ENCODE results near the gene GALNT8. TPM values are rescaled to one million over a fixed set of nuclear protein-coding genes. Genes with fewer than 3 reads are reported as not detected.
A peak's percentile ranks its signal among the peaks of the same experiment; 100 is the strongest.

Gene GALNT8, protein sequence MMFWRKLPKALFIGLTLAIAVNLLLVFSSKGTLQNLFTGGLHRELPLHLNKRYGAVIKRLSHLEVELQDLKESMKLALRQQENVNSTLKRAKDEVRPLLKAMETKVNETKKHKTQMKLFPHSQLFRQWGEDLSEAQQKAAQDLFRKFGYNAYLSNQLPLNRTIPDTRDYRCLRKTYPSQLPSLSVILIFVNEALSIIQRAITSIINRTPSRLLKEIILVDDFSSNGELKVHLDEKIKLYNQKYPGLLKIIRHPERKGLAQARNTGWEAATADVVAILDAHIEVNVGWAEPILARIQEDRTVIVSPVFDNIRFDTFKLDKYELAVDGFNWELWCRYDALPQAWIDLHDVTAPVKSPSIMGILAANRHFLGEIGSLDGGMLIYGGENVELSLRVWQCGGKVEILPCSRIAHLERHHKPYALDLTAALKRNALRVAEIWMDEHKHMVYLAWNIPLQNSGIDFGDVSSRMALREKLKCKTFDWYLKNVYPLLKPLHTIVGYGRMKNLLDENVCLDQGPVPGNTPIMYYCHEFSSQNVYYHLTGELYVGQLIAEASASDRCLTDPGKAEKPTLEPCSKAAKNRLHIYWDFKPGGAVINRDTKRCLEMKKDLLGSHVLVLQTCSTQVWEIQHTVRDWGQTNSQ
- total RNA-seq (2021) (6.0 to 8.8 TPM (median 7.2 TPM) in 3 replicates), Bru-seq, nascent RNA (percentile 62 among the genes with signal in this experiment)
- long read RNA-seq, experiment 1, full-length matches to known transcripts = 10 of 15 reads
- long read RNA-seq, experiment 1, partial matches to known transcripts = 0 of 15 reads
- long read RNA-seq, experiment 1, other reads (novel, unspliced or antisense) = 5 of 15 reads
- long read RNA-seq, experiment 2, full-length matches to known transcripts = 2 of 8 reads
- long read RNA-seq, experiment 2, partial matches to known transcripts = 2 of 8 reads
- long read RNA-seq, experiment 2, other reads (novel, unspliced or antisense) = 4 of 8 reads
- long read RNA-seq, experiment 3, partial matches to known transcripts = 0 of 1 reads
- long read RNA-seq, experiment 3, other reads (novel, unspliced or antisense) = 1 of 1 reads

GRCh38 chr12:4719821-4720636 lies at the start of gene GALNT8:
TSS of gene GALNT8 (plus strand) at chr12:4720400. CDS start at chr12:4720678, 278 bp downstream.
- no peaks in the 10 kb centered on the region for H3K27me3 Mint-ChIP-seq (ENCODE audit: low read depth)
- POLR2A ChIA-PET = no interaction called here
- peak; percentile 9 for ATAC-seq
- DNase-seq (ENCODE audit: low spot score) = no peak
- H3K4me3 Mint-ChIP-seq = peak within 1 kb of the TSS; percentile 38
- H3K9me3 Mint-ChIP-seq = no peaks in the 10 kb centered on the region
- peak within 1 kb of the TSS; percentile 95 for H3K27ac Mint-ChIP-seq
- TF ChIP-seq ZNF121 (CRISPR knock-in tag; IDR thresholded peaks at IDR 0.05) (no peak), ZNF219 (CRISPR knock-in tag; IDR thresholded peaks at IDR 0.05; ENCODE audit: borderline replicate concordance) (no peak), FOXP4 (CRISPR knock-in tag; IDR thresholded peaks at IDR 0.05) (no peak), TEAD4 (CRISPR knock-in tag; IDR thresholded peaks at IDR 0.05) (no peak), ELF4 (CRISPR knock-in tag; IDR thresholded peaks at IDR 0.05; ENCODE audit: low read depth) (no peak), JUN (CRISPR knock-in tag; IDR thresholded peaks at IDR 0.05) (no peak), ZBTB21 (CRISPR knock-in tag; IDR thresholded peaks at IDR 0.05; ENCODE audit: borderline replicate concordance) (no peak), GRHL2 (CRISPR knock-in tag; IDR thresholded peaks at IDR 0.05; ENCODE audit: insufficient replicate concordance, severe bottlenecking) (no peak), ZNF423 (CRISPR knock-in tag; IDR thresholded peaks at IDR 0.05) (no peak), OVOL2 (CRISPR knock-in tag; IDR thresholded peaks at IDR 0.05; ENCODE audit: borderline replicate concordance) (no peak), E2F4 (CRISPR knock-in tag; IDR thresholded peaks at IDR 0.05; ENCODE audit: borderline replicate concordance, low read depth) (no peak), KAT7 (CRISPR knock-in tag; IDR thresholded peaks at IDR 0.05; ENCODE audit: borderline replicate concordance) (no peak), ZNF396 (CRISPR knock-in tag; IDR thresholded peaks at IDR 0.05; ENCODE audit: borderline replicate concordance) (no peak), SMAD4 (CRISPR knock-in tag; IDR thresholded peaks at IDR 0.05) (no peak), FOXP1 (CRISPR knock-in tag; IDR thresholded peaks at IDR 0.05; ENCODE audit: borderline replicate concordance) (no peak)
- TF ChIP-seq, protein P1, sequence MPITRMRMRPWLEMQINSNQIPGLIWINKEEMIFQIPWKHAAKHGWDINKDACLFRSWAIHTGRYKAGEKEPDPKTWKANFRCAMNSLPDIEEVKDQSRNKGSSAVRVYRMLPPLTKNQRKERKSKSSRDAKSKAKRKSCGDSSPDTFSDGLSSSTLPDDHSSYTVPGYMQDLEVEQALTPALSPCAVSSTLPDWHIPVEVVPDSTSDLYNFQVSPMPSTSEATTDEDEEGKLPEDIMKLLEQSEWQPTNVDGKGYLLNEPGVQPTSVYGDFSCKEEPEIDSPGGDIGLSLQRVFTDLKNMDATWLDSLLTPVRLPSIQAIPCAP (CRISPR knock-in tag; IDR thresholded peaks at IDR 0.05) = no peak
- TF ChIP-seq, protein P2, sequence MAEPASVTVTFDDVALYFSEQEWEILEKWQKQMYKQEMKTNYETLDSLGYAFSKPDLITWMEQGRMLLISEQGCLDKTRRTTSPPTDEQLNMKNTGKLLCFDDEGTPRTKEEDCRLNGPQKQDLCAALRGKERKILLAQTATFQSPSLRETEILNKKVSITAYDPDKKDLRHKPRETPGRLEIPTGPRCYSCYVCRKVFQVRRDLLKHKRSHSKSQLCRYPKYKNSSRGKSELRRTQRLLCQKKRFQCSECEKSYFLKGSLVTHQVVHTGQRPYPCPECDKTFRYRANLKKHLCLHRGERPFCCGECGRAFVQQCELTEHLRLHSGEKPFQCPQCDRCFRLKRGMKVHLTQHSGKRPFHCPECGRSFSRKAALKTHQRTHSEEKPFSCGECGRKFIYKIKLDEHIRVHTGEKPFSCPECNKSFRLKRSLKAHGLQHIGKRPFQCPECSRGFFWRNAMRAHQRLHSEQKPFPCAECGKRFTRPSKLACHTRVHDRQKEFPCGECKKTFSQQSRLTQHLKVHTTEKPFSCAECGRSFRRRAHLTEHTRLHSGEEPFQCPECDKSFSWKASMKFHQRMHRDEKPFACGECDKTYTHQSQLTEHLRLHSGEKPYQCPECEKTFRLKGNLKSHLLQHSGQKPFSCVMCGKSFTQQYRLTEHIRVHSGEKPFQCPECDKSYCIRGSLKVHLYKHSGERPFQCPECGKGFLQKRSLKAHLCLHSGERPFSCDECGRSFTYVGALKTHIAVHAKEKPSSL (CRISPR knock-in tag; conservative IDR thresholded peaks at IDR 0.05) = no peak
- TF ChIP-seq, protein P3, sequence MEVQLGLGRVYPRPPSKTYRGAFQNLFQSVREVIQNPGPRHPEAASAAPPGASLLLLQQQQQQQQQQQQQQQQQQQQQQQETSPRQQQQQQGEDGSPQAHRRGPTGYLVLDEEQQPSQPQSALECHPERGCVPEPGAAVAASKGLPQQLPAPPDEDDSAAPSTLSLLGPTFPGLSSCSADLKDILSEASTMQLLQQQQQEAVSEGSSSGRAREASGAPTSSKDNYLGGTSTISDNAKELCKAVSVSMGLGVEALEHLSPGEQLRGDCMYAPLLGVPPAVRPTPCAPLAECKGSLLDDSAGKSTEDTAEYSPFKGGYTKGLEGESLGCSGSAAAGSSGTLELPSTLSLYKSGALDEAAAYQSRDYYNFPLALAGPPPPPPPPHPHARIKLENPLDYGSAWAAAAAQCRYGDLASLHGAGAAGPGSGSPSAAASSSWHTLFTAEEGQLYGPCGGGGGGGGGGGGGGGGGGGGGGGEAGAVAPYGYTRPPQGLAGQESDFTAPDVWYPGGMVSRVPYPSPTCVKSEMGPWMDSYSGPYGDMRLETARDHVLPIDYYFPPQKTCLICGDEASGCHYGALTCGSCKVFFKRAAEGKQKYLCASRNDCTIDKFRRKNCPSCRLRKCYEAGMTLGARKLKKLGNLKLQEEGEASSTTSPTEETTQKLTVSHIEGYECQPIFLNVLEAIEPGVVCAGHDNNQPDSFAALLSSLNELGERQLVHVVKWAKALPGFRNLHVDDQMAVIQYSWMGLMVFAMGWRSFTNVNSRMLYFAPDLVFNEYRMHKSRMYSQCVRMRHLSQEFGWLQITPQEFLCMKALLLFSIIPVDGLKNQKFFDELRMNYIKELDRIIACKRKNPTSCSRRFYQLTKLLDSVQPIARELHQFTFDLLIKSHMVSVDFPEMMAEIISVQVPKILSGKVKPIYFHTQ (CRISPR knock-in tag; IDR thresholded peaks at IDR 0.05) = no peak
- TF ChIP-seq, protein P4, sequence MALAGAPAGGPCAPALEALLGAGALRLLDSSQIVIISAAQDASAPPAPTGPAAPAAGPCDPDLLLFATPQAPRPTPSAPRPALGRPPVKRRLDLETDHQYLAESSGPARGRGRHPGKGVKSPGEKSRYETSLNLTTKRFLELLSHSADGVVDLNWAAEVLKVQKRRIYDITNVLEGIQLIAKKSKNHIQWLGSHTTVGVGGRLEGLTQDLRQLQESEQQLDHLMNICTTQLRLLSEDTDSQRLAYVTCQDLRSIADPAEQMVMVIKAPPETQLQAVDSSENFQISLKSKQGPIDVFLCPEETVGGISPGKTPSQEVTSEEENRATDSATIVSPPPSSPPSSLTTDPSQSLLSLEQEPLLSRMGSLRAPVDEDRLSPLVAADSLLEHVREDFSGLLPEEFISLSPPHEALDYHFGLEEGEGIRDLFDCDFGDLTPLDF (CRISPR knock-in tag; IDR thresholded peaks at IDR 0.05) = no peak
- H3K36me3 Mint-ChIP-seq = peaks cover 8% of the 10 kb centered on the region
- CTCF ChIA-PET = interaction anchor here (2.2 kb wide), 1 partner anchor 43 kb away, joined by 6 read pairs; no protein-coding TSS in a partner anchor
- H3K4me1 Mint-ChIP-seq = peaks cover 67% of the 10 kb centered on the region
